Pulmonary artery endothelial cell (primary cell): ENCODE measurements around the gene EIF4G3. TPM values are rescaled to one million over a fixed set of nuclear protein-coding genes. Genes with fewer than 3 reads are reported as not detected.
"Not testable (repeated sequence)": the region's sequence is repeated elsewhere in the genome, so short reads cannot be mapped to it uniquely, and the experiment has no call there.

Source experiments
- DNase-seq: peaks from one replicate; pipeline ENCODE4 v3.0.0-alpha.2; 2011; ENCODE audit warnings: low read depth, low spot score
- total RNA-seq: library from RNA; depleted of rRNA; stranded (reverse); fragments of >200 nt; gene quantifications from 2 replicates; pipeline ENCODE4 v1.2.3, GENCODE V29; 2014

The EIF4G3 gene
- total RNA-seq, 1 donor from 2014 or later: 30.7 TPM

- DNase-seq: no peak
These were observed 141.7 kb downstream of the EIF4G3 start for GRCh38 chr1:21034725-21035628.

- no peak for DNase-seq
These were observed 144.0 kb downstream of the EIF4G3 start for GRCh38 chr1:21032741-21033140.

- DNase-seq: no peak
These were observed 146.5 kb downstream of the EIF4G3 start for GRCh38 chr1:21030181-21030580.

GRCh38 chr1:21028520-21029145 lies 148.1 kb downstream of the EIF4G3 start:
- no peak for DNase-seq

- no peak for DNase-seq
These were observed 148.9 kb downstream of the EIF4G3 start for GRCh38 chr1:21027805-21028204.

- no peak for DNase-seq
These were observed 151.8 kb downstream of the EIF4G3 start for GRCh38 chr1:21024918-21025317.

DNA sequence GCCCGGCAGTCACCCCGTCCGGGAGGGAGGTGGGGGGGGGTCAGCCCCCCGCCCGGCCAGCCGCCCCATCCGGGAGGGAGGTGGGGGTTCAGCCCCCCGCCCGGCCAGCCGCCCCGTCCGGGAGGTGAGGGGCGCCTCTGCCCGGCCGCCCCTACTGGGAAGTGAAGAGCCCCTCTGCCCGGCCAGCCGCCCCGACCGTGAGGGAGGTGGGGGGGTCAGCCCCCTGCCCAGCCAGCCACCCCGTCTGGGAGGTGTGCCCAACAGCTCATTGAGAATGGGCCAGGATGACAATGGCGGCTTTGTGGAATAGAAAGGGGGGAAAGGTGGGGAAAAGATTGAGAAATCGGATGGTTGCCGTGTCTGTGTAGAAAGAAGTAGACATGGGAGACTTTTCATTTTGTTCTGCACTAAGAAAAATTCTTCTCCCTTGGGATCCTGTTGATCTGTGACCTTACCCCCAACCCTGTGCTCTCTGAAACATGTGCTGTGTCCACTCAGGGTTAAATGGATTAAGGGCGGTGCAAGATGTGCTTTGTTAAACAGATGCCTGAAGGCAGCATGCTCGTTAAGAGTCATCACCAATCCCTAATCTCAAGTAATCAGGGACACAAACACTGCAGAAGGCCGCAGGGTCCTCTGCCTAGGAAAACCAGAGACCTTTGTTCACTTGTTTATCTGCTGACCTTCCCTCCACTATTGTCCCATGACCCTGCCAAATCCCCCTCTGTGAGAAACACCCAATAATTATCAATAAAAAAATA lies 152.4 kb downstream of the EIF4G3 start:
- not testable (repeated sequence) for DNase-seq

DNA sequence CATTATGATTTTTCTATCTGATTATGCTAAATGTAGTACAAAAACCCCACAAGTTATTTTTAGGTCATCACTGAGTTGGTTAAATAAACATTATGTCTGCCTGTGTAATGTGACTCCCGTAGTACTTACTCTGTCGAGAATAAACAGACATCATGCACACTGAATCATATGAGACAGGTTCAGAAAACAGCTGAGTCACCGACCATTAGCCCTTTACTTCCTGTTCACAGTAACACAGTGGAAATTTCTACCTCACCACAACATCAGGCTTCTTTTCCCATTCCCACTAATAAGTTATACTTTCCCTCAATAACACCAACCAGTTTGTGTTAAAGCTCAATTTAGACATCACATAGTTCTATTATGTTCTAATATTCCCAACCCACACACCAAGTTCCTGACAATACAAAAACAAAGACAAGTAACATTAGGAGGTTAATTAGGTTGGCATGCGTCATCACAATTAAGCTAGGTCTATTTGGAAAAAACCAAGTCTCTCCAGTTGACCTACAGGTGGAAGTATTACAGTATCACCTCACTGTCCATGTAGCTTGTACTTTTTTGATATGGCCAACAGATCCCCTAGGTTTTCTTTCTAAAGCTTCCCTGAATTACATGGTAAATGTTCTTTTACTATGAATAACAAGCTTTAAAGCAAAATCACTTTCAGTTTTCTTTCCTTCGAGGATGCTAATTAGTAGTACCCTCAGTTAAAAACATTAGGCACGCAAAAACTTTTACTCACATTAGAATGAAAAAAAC lies 154.2 kb downstream of the EIF4G3 start:
- DNase-seq: peak; percentile 98

DNA sequence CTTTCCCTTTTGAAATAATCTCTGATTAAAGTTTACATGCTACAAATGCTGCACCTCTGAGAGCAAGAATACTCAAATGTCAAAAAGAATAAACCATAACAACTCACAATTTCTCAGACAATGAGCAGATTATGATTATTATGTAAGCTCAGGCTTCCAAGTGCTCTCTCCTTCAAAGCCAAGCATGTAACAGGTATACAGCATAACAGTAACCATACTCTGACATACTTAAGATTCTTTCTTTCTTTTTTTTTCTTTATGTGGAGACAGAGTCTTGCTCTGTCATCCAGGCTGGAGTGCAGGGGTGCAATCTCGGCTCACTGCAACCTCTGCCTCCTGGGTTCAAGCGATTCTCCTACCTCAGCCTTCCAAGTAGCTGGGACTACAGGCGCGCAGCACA lies 155.4 kb downstream of the EIF4G3 start:
- no peak for DNase-seq

DNA sequence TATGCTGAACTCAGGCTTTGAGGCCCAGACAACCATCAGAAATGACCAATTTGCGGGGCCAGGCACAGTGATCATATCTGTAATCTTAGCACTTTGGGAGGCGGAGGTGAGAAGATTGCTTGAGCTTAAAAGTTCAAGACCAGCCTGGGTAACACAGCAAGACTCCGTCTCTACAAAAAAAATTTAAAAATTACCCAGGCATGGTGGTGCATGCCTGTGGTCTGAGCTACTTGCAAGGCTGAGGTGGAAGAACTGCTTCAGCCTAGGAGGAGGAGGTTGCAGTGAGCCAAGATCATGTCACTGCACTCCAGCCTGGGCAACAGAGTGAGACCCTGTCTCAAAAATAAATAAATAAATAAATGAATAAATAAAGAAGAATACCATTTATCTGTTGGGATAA lies 156.5 kb downstream of the EIF4G3 start:
- no peak for DNase-seq

- DNase-seq: no peak
These were observed 158.0 kb downstream of the EIF4G3 start for GRCh38 chr1:21018673-21019072.

DNA sequence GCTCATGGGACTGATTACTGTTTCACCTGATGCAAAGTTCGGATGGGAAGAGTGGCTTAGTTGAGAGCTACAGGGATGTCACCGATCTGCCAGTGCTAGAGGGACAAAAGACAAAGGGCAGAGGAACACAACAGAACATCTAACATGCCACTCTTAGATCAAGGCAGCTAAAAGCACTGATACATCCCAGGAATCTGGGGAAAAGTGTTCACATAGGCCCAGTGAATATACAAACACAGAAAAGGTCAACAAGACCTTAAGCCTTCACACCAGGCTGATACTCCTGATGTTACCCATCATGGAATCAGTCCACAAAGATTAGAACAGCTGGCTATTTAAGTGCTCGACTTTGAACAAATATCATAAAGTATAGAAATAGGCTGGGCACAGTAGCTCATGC lies 163.2 kb downstream of the EIF4G3 start:
- DNase-seq: no peak

DNA sequence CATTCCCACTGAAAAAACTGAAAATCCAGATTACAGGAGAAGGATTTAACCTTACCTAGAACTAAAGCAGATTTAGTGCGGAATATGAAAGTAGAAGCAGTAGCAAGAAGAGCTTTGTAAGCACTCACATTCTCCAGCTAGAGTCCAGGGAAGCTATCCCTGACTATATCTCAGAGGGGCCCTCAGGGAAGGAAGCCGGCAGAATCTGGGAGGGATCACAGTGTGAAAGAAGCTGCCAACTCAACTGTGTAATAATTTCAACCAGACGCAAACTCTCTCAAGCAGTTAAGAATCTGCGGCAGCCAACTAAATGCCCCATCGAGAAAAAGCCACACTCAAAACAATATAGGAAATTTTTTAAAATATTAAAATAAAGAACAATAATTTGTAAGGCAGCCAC lies 163.8 kb downstream of the EIF4G3 start:
- DNase-seq: no peak

DNA sequence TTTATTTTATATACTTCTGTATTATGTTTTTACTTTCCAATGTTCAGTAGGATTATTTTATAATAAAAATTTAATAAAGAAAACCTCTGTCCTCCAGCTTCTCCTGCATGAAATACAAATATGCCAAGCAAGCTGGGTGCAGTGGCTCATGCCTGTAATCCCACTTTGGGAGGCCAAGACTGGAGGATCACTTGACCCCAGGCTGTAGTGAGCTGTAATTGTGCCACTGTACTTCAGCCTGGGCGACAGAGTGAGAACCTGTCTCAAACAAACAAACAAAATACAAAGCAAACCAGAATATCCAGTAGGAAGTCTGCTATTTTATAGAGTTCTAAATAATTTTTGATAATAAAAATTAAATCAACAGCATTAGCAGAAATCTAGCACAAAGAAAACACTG lies 168.8 kb downstream of the EIF4G3 start:
- no peak for DNase-seq

DNA sequence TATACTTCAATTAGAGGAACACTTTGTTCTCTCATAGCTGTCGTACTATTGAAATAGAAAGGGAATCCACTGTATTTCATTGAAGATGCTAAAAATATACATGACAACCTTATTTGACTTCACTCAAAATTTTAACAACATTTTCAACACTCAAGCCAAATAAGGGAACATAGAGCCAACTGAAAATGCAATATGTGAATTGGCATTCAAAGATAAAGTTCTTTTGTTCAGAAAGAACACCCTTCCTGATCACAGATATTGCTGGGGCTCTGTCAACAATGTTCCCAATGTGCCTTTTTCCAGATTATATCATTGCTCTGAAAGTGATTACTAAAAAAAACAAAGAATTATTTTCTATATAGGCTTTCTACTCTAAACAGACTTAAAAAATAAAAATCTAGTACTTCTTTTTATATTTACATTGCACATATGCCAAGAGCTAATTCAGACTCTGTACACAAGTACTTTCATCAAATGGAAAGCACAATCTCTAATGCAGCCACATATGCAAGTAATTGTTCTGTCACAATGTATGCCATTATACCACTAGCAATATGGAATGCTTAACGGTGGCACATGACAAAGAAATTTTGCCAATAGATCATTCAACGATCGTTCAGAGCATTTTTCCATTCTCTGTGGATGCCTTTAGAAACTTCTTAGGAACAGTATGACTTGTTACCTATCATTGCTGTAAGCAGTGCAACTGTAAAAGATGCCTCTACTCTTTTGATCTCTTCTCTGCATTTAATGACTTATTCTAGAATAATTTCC lies 171.0 kb downstream of the EIF4G3 start:
- no peak for DNase-seq

- DNase-seq: no peak
These were observed 173.2 kb downstream of the EIF4G3 start for GRCh38 chr1:21003281-21004045.

DNA sequence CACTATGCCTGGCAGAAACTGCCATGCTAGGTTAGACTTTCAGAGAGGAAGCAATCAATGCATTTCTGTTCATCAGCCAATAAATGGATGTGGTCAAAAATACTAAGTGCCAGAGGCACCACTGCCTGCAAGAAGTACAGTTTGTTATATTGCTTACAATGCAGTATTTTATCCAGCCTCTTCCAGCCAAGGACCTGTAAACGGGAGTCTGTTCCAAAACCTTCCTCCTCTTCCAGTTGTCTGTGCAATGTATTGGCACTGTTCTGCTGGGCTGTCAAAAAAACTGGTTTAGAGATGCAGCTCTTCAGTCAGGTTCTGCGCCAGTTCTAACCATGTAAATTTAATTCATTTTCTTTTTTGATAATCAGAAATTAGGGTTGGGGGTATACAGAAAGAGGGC lies 175.7 kb downstream of the EIF4G3 start:
- no peak for DNase-seq

GRCh38 chr1:21000245-21000594 lies 176.5 kb downstream of the EIF4G3 start:
- no peak for DNase-seq

- no peak for DNase-seq
These were observed 177.0 kb downstream of the EIF4G3 start for GRCh38 chr1:20999525-21000244.
